KMS-11 (cell line): ENCODE data around the gene NOS3.

Experiments used
- H2AFZ ChIP-seq: fragments of 200-600 bp; sonication (generic); 2 replicates; pipeline ENCODE4 v1.6.1; 2016; ENCODE audit warnings: antibody characterized with exemption, mixed run types, low read depth
- H3K27ac ChIP-seq: fragments of 200-600 bp; sonication (generic); 2 replicates; pipeline ENCODE4 v1.6.1; 2016; ENCODE audit warnings: mild to moderate bottlenecking, mixed run types
- H3K27me3 ChIP-seq: fragments of 200-600 bp; sonication (generic); 2 replicates; pipeline ENCODE4 v1.6.1; 2017; ENCODE audit warnings: mild to moderate bottlenecking, low read depth, mixed run types, moderate library complexity; ENCODE audit not compliant: insufficient read depth
- H3K36me3 ChIP-seq: fragments of 200-600 bp; sonication (generic); 2 replicates; pipeline ENCODE4 v1.6.1; 2017; ENCODE audit warnings: mild to moderate bottlenecking, mixed run types; ENCODE audit not compliant: insufficient read depth
- H3K4me1 ChIP-seq: fragments of 200-600 bp; sonication (generic); 2 replicates; pipeline ENCODE4 v1.6.1; 2016; ENCODE audit warnings: mild to moderate bottlenecking, low read depth, mixed run types; ENCODE audit not compliant: poor library complexity, severe bottlenecking
- H3K4me2 ChIP-seq: fragments of 200-600 bp; sonication (generic); 2 replicates; pipeline ENCODE4 v1.7.0; 2016; ENCODE audit warnings: mild to moderate bottlenecking, mixed run types
- H3K4me3 ChIP-seq: fragments of 200-600 bp; sonication (generic); IDR thresholded peaks from 2 replicates; pipeline ENCODE4 v1.6.1; 2017; ENCODE audit warnings: low read depth, low read length, mixed read lengths; ENCODE audit not compliant: insufficient read depth
- H3K79me2 ChIP-seq: fragments of 200-600 bp; sonication (generic); 2 replicates; pipeline ENCODE4 v1.6.1; 2016; ENCODE audit warnings: low read depth, mixed run types; ENCODE audit not compliant: insufficient read depth
- H3K9ac ChIP-seq: fragments of 200-600 bp; sonication (generic); 2 replicates; pipeline ENCODE4 v1.6.1; 2016; ENCODE audit warnings: mild to moderate bottlenecking, mixed run types
- H4K20me1 ChIP-seq: fragments of 200-600 bp; sonication (generic); 2 replicates; pipeline ENCODE4 v1.6.1; 2016; ENCODE audit warnings: mild to moderate bottlenecking, mixed run types; ENCODE audit not compliant: insufficient read depth
- CTCF ChIP-seq: fragments of 200-600 bp; sonication (generic); conservative IDR thresholded peaks from 2 replicates; pipeline ENCODE4 v1.6.1; 2017; ENCODE audit warnings: low read depth, mild to moderate bottlenecking, antibody characterized with exemption, low read length, moderate library complexity, mixed read lengths

Gene NOS3

GRCh38 chr7:150958062-150958552, 32.7 kb upstream of the NOS3 start:
- no peak for TF ChIP-seq CTCF

DNA sequence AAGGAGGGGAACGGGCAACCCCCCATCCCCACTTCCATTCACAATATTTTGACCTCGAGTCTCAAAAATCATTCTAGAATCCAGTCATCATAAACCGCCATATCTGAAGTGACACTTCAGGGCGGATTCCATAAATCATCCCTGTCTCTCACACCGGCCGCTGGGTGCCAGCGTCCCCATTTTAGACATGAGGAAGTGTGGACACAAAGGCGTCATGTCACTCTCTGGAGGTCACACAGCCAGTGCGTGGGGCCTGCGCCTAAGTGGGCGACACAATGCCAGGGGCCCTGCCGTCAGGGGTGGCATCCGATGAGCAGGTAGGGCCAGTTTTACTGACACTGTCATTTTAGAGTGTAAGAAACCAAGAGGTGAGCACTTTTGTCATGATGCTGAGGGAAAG, 32.2 kb upstream of the NOS3 start:
- H4K20me1 ChIP-seq = no peaks in the 10 kb centered on the region
- H3K36me3 ChIP-seq = no peaks in the 10 kb centered on the region
- no peak for TF ChIP-seq CTCF
- H3K4me3 ChIP-seq = no peak overlapping the region
- no peaks in the 10 kb centered on the region for H3K27me3 ChIP-seq
- no peaks in the 10 kb centered on the region for H3K79me2 ChIP-seq
- no peak overlapping the region for H3K4me2 ChIP-seq
- H2AFZ ChIP-seq = no peak overlapping the region
- no peak overlapping the region for H3K9ac ChIP-seq
- H3K4me1 ChIP-seq = no peaks in the 10 kb centered on the region
- no peak overlapping the region for H3K27ac ChIP-seq

More at GRCh38 chr7:150958062-150958552, 32.7 kb upstream of the NOS3 start:
- Histone ChIP-seq H2AFZ (no peak overlapping the region), H4K20me1 (no peaks in the 10 kb centered on the region), H3K36me3 (no peaks in the 10 kb centered on the region), H3K79me2 (no peaks in the 10 kb centered on the region), H3K4me1 (no peaks in the 10 kb centered on the region), H3K4me3 (no peak overlapping the region), H3K27me3 (no peaks in the 10 kb centered on the region), H3K9ac (no peak overlapping the region), H3K27ac (no peak overlapping the region), H3K4me2 (no peak overlapping the region)

- H3K4me3 ChIP-seq = no peak overlapping the region
- no peaks in the 10 kb centered on the region for H3K4me1 ChIP-seq
- H4K20me1 ChIP-seq = no peaks in the 10 kb centered on the region
- H3K27me3 ChIP-seq = no peaks in the 10 kb centered on the region
- TF ChIP-seq CTCF = no peak
- no peak overlapping the region for H3K27ac ChIP-seq
- no peak overlapping the region for H3K9ac ChIP-seq
- H2AFZ ChIP-seq = no peak overlapping the region
- no peaks in the 10 kb centered on the region for H3K79me2 ChIP-seq
- no peak overlapping the region for H3K4me2 ChIP-seq
- no peaks in the 10 kb centered on the region for H3K36me3 ChIP-seq
Measured at GRCh38 chr7:150959081-150959480, 31.7 kb upstream of the NOS3 start.

DNA sequence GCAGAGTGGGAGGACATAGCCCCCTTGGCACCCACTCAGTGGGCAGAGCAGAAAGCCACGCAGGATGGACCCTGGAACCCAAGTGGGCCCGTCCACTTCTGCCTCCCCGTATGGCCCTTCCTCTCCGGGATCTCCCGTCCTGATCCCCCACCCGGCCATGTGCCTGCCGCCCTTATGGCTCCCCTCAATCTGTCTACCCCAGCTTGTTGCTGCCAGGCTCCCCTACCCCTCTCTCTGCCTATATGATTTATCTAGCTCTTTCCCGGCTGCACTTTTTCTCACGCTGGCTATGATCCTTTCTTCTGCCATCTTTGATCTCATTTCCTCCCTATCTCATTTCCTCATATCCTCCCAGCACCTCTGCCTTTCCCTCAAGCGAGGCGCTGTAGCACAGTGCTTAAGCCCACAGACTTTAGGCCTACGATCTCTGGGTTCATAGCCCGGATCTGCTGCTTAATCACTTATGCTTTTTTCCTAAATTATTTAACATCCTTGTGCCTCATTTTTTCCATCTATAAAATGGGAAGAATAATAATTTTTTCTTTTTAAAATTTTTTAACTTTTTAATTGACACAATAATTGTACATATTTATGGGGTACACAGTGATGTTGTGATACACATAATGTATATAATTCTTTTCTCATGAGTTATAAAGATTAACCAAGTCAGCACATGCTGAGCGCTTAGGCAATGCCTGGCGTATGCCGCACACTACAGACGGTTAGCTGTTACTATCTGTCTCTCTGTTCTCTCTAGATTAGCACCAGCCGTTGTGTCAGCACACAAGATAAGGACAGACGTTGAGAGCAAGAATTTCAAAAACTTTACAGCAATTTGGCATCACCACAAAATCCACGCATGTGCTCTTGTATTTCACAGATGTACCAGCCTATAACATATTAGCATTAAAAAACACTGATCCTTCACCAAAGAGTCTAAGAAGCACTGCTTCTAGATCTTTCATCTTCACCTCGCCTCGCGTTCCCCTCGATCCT, 30.8 kb upstream of the NOS3 start:
- H3K9ac ChIP-seq = no peak overlapping the region
- no peak overlapping the region for H3K4me3 ChIP-seq
- H3K79me2 ChIP-seq = no peaks in the 10 kb centered on the region
- no peak overlapping the region for H3K27ac ChIP-seq
- no peak for TF ChIP-seq CTCF
- no peaks in the 10 kb centered on the region for H3K4me1 ChIP-seq
- no peak overlapping the region for H3K4me2 ChIP-seq
- H3K36me3 ChIP-seq = no peaks in the 10 kb centered on the region
- H3K27me3 ChIP-seq = no peaks in the 10 kb centered on the region
- H4K20me1 ChIP-seq = no peaks in the 10 kb centered on the region
- no peak overlapping the region for H2AFZ ChIP-seq
